GOT3 (cell line): Measurements from ENCODE around the gene HYLS1.
"Not testable (repeated sequence)": the region's sequence is repeated elsewhere in the genome, so short reads cannot be mapped to it uniquely, and the experiment has no call there.

ENCODE experiments used
- DNase-seq: peaks from one replicate; lab custom pipeline; 2025; ENCODE audit warnings: mixed read lengths; lab: John Stamatoyannopoulos, UW

HYLS1 gene

GRCh38 chr11:125887373-125888324 is at the start of gene HYLS1:
Gene HYLS1 (plus strand): TSS chr11:125887668. CDS start chr11:125899369, 11,701 bp downstream.
- DNase-seq, result peak; percentile 79

GRCh38 chr11:125842321-125842948 is 45.0 kb upstream of the HYLS1 start:
- no peak for DNase-seq

GRCh38 chr11:125846188-125846587 is 41.3 kb upstream of the HYLS1 start:
- DNase-seq, result no peak

GRCh38 chr11:125857670-125858069 is 29.8 kb upstream of the HYLS1 start:
- not testable (repeated sequence) for DNase-seq

GRCh38 chr11:125862786-125863185 is 24.7 kb upstream of the HYLS1 start:
- not testable (repeated sequence) for DNase-seq

- DNase-seq, result not testable (repeated sequence)
Measured at GRCh38 chr11:125865354-125865753, 22.1 kb upstream of the HYLS1 start.

- DNase-seq, result no peak
Measured at GRCh38 chr11:125869521-125869920, 17.9 kb upstream of the HYLS1 start.

- DNase-seq, result no peak
Measured at GRCh38 chr11:125871391-125872137, 15.9 kb upstream of the HYLS1 start.

GRCh38 chr11:125872138-125872491 is 15.4 kb upstream of the HYLS1 start:
- no peak for DNase-seq

GRCh38 chr11:125873881-125874555 is 13.4 kb upstream of the HYLS1 start:
- no peak for DNase-seq

- no peak for DNase-seq
Measured at GRCh38 chr11:125874556-125875124, 12.8 kb upstream of the HYLS1 start.

GRCh38 chr11:125881291-125881690 is 6.2 kb upstream of the HYLS1 start:
- DNase-seq, result no peak

GRCh38 chr11:125883375-125883774 is 4.1 kb upstream of the HYLS1 start:
- no peak for DNase-seq

GRCh38 chr11:125886997-125887372 is 483 bp upstream of the HYLS1 start:
- DNase-seq, result no peak

GRCh38 chr11:125890447-125891100 is 3.1 kb downstream of the HYLS1 start:
- DNase-seq, result no peak

GRCh38 chr11:125892071-125892470 is 4.6 kb downstream of the HYLS1 start:
- no peak for DNase-seq

- no peak for DNase-seq
Measured at GRCh38 chr11:125892994-125893393, 5.5 kb downstream of the HYLS1 start.

- no peak for DNase-seq
Measured at GRCh38 chr11:125901872-125902271, 14.4 kb downstream of the HYLS1 start.

- no peak for DNase-seq
Measured at GRCh38 chr11:125902277-125902926, 14.9 kb downstream of the HYLS1 start.

- peak; percentile 16 for DNase-seq
Measured at GRCh38 chr11:125902927-125903710, 15.7 kb downstream of the HYLS1 start, which contains the start of gene PUS3. Gene PUS3 (minus strand): TSS chr11:125903206. CDS start chr11:125896284, 6,922 bp downstream.
